ENCODE data around the gene RPL31.

DNA sequence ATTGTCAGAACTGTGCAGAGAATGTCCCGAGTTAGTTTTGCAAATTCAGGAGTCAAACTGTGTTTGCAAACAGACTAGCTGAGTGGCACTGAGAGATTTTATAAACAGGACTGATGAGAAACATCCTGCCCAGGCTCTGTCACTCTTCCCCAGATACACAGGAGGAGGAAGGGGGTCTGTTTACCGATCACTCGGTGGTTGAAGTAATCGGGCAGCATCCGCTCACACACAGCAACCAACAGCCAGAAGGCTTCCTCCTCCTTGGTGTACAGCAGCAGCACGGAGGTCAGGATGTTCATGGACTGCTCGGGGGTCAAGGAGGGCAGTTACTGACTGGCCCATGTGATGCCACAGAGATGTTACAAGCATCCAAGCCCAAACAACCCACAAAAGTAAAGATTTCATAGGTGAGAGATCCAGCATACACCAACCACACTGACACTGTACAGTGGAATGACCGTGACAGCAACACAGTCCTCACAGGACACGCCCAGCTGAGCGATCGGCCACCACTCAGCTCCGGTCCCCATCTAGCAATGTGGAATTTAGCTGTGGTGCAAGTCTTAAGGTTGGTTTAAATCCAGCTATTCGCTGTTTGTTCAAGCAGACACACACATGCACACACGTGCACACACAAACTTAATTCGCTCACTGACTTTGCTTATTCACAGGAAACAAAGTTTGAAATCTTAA, 30.1 kb downstream of the RPL31 start:
- TF ChIP-seq EZH2 (IDR thresholded peaks at IDR 0.05) (no peak), CTCF (IDR thresholded peaks at IDR 0.05) (no peak), EZH2phosphoT487 (IDR thresholded peaks at IDR 0.05) (no peak)

All from neural progenitor cell (in vitro differentiated cells).